Activated CD4-positive, CD25-positive, alpha-beta regulatory T cell treated with anti-CD3 and anti-CD28 coated beads, Interleukin-2, amount 50 U/mL, for 24 hours (primary cell): ENCODE results near the gene G2E3.
"Not testable (repeated sequence)": the region's sequence is repeated elsewhere in the genome, so short reads cannot be mapped to it uniquely, and the experiment has no call there.

Experiments used
- ATAC-seq, 2 donors: fragments of 150-1000 bp; cut with Tn5 transposase; one replicate each; pipeline ENCODE4 v1.10.0; 2021; ENCODE audit warnings: mild to moderate bottlenecking in 1 of 2, moderate library complexity in 1 of 2

The G2E3 gene, protein sequence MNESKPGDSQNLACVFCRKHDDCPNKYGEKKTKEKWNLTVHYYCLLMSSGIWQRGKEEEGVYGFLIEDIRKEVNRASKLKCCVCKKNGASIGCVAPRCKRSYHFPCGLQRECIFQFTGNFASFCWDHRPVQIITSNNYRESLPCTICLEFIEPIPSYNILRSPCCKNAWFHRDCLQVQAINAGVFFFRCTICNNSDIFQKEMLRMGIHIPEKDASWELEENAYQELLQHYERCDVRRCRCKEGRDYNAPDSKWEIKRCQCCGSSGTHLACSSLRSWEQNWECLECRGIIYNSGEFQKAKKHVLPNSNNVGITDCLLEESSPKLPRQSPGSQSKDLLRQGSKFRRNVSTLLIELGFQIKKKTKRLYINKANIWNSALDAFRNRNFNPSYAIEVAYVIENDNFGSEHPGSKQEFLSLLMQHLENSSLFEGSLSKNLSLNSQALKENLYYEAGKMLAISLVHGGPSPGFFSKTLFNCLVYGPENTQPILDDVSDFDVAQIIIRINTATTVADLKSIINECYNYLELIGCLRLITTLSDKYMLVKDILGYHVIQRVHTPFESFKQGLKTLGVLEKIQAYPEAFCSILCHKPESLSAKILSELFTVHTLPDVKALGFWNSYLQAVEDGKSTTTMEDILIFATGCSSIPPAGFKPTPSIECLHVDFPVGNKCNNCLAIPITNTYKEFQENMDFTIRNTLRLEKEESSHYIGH

DNA sequence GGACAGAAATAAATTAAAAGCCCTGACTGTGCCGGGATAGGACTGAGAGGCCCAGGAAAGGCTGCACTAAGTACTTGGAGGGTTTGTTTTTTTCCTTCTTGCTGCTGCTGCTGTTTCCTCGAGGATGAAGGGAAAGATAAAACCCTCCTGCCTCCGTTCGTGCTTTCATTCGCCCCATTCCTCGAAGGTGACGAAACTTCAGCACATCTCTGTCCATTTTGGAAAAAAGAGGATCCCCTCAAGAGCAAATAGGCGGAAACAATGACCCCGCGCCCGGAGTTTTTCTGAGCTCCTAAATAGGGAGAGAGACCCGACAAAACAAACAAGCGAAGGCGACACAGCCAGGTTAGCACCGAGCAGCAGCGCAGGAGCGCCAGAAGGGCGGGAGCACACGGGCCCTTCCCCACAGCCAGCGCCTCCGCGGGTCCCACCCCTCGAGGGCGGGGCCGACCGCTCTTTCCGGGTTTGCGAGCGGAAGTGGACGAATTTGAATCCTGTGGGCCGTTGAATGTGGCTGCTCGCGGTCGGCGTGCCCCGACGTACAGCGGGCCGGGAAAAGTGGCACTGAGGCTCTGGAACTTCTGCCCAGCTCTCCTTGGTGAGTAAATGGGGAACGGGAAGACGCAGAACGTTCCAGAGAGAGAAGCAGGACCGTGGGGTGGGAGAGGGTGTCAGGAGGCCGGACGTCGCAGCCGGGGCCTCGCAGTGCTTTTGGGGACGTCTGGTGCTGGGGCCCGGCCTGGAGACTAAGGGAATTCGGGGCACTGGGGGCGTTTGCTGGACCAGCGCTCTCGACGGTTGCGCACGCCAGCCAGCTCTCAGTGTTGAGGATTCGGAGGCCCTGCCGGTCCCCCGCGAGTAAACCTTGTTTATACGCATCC, at the start of gene G2E3:
Gene G2E3, plus strand, starts transcription at position 484 of the 881 bp plus-strand sequence. CDS start 21,922 bp downstream, outside the sequence.
- peak; percentile 100 for ATAC-seq

GRCh38 chr14:30517737-30518136, 41.2 kb upstream of the G2E3 start:
- no peak for ATAC-seq

- no peak for ATAC-seq
These were observed 39.9 kb upstream of the G2E3 start for GRCh38 chr14:30518867-30519560.

GRCh38 chr14:30519961-30520360, 39.0 kb upstream of the G2E3 start:
- no peak for ATAC-seq

DNA sequence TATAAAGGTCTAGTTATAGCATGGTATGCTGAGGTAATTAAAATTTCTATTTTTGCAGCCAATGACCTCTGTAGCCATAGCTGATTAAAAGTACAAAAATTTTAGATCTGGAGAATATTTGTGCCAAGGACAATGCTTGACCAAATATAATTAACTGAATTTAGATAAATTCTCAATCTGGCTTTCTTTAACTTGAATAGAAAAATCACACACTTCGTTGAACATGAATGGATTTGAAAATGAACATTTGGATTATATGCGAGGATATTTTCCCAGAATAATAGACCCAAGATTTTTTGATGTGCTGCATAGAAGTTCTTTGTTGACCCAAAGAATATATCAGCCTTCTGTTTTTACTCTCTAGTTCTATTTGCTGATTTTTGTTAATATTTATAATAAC, 38.4 kb upstream of the G2E3 start:
- ATAC-seq = no peak

DNA sequence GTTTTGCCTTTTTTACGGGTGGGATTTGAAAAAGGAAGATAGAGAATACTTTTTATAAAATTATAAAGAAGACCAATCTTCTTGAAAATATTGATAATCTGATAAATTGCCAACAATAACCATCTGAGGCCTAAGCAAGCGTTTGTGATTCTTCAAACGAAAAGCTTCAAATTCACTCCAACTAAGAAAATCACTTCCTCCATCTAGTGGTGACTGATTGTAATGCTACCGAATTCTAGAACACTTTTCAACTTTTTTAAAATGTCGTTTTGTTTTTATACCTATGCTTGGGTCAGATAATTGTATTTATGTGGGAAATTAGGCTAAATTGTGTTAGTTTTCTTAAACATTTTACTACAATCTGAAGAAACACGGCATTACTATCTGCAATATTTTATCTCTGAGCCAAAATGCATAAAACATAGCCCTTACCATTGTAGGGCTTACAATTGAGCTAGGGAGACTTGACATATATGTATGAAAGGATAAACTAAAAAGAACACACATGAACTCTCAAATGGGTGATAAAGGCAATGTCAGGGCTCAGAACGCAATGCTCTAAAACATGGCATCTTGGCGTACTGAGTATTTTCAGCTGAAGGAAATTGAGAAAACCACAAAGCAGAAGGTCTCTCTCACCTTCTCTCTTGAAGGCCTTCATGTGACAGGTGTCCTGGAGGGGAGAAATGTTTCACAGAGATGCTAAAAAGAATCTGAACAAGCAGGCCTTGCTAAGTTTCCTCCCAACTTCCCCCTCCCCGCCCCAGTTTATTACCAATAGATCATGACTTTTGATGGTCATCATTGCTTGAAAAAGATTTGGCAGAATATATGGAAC, 36.8 kb upstream of the G2E3 start:
- no peak for ATAC-seq

- no peak for ATAC-seq
These were observed 33.1 kb upstream of the G2E3 start for GRCh38 chr14:30525833-30526232.

DNA sequence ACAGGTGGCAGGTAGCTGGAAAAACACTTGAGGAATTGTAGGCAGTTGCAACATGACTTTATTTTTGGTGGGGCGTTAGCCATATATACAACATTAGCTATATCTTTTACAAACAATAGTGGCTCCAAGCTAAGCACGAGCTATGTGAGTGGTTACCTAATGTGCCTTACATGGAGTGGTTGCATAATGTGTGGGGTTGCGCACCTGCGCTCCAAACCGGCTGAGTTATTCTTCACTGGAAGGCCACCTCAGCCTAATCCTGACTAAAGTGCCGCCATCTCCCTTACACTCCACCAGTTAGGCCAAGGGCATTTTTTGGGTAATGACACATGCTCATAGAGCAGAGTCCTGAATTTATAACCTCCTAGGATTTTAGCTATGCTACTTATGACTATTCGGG, 31.8 kb upstream of the G2E3 start:
- ATAC-seq = no peak

- ATAC-seq = no peak
These were observed 30.8 kb upstream of the G2E3 start for GRCh38 chr14:30528119-30528518.

DNA sequence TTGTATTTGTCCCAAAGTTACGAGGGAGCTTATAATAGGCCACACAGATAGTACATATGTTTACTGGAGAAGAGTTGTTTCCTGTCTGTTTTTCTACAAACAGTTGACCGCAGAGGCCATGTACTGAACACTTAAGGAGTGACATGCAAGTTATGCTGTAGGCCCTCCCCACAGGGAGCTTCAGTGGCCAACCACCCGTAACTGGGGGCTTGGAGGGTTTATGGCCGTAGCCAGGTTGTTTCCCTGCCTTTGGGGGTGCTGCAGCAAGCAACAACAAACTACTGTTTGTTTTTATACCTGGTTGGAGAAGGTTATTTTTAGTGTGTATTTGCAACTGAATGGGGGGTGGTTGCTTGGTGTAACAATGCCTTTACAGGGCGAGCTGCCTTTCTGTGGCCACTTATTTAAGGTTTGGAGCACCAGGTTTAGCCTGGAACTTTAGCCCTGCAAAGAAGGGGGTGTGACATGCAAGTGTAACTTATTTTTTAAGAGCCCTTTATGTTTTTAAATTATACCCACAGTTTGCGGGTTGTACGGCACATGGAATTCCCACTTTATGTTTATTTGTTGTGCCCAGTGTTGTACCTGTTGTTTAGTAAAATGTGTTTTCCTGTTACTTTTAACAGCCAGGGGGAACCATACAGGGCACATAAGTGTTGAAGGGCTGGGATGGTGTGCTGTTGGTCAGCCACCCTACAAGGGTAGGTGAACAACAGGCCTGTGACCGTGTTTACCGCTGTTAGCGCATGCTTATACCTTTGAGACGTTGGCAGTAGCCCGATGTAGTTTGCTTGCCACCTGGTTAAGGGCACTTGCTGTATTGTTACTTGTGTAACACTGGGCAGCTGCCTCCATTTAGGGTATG, 29.9 kb upstream of the G2E3 start:
- no peak for ATAC-seq

DNA sequence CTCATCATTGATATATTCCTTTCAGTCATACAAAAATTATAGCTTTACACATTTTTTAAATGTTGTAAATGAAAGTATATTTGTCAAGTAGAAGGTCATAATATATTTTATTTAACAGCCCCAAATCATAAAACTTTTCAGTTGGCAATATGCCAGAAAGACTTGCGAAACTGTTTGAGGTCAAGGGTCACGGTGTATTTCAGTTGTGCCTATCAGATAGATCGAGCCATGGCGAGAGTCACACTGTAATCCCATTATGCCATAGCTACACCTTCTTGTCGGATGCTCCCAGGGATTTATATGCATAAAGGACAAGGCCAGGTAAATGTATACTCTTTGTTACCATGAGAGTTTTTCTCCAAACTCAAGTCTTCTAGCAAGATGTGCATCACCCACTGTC, 26.7 kb upstream of the G2E3 start:
- ATAC-seq = no peak

- ATAC-seq = no peak
These were observed 25.8 kb upstream of the G2E3 start for GRCh38 chr14:30533126-30533525.

GRCh38 chr14:30541318-30541717, 17.6 kb upstream of the G2E3 start:
- ATAC-seq = no peak

- ATAC-seq = not testable (repeated sequence)
These were observed 12.2 kb upstream of the G2E3 start for GRCh38 chr14:30546735-30547134.

GRCh38 chr14:30547388-30548048, 11.4 kb upstream of the G2E3 start:
- no peak for ATAC-seq

DNA sequence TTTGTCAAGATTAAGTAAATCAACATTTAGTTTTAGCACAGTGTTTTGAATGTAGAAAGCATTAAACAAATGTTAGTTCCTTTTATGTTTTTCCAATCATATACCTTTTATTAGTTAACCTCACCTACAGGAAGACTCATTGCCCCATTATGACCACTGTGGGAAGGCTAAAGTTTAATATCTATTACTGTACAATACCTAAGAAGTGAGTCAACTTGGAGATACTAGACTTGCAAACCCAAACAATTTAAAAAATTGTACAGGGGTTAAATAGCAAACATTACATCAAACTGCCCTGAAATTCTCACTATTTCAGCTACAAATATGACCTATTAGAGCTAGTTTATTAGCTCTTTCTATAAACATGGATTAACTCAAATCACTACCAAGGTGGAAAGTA, 8.6 kb upstream of the G2E3 start:
- ATAC-seq = no peak

GRCh38 chr14:30551460-30551859, 7.5 kb upstream of the G2E3 start:
- ATAC-seq = no peak

GRCh38 chr14:30553311-30553989, 5.5 kb upstream of the G2E3 start:
- ATAC-seq = peak; percentile 65 to 78

DNA sequence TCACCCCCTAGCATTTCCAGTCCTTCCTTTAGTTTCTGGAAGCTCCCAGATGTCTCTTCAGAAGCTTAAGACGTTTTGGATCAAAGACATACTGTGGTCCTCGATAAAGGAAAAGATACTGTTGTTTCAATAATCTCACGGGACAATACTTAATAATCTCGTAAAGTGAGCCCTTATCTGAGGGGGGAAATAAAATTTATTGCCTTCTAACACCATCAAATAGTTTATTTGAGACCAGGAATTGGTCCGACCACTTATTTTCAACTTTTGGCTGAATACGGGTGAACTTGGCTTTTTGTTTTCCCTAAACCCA, 640 bp upstream of the G2E3 start:
- no peak for ATAC-seq
